Heart left ventricle (tissue), 16 donors: ENCODE data around the gene NFKBIL1. TPM values are rescaled to one million over a fixed set of nuclear protein-coding genes. Genes with fewer than 3 reads are reported as not detected.

Source experiments
- ATAC-seq, 4 donors: fragments of 200-7000 bp; cut with Tn5 transposase; one replicate each; pipeline ENCODE4 v1.9.1; 2020 to 2022; ENCODE audit warnings: moderate library complexity in 4 of 4, mild to moderate bottlenecking in 3 of 4, moderate number of reproducible peaks in 1 of 4
- DNase-seq, 5 donors: peaks; one replicate each; pipeline ENCODE4 v3.0.0-alpha.2; 2020
- H3K27ac ChIP-seq, 12 donors: fragments of 200-600 bp; sonication (generic) in 4 of 12; one replicate each; pipeline versions ENCODE4 v1.5.0 to v1.8.0; 2016 to 2022; ENCODE audit warnings: mild to moderate bottlenecking in 2 of 12
- H3K27me3 ChIP-seq, 9 donors: fragments of 200-600 bp; sonication (generic) in 2 of 9; one replicate each; pipeline versions ENCODE4 v1.5.1 to v1.8.0; 2016 to 2022; ENCODE audit warnings: mild to moderate bottlenecking in 3 of 9
- H3K36me3 ChIP-seq, 9 donors: fragments of 200-600 bp; sonication (generic) in 2 of 9; one replicate each; pipeline versions ENCODE4 v1.5.0 to v1.8.0; 2018 to 2022; ENCODE audit warnings: mild to moderate bottlenecking in 2 of 9
- H3K4me1 ChIP-seq, 12 donors: fragments of 200-600 bp; sonication (generic) in 4 of 12; one replicate each; pipeline versions ENCODE4 v1.5.0 to v1.8.0; 2016 to 2022; ENCODE audit warnings: mild to moderate bottlenecking in 3 of 12
- H3K4me3 ChIP-seq, 12 donors: fragments of 200-600 bp; sonication (generic) in 4 of 12; one replicate each; pipeline versions ENCODE4 v1.5.0 to v1.8.0; 2017 to 2022; ENCODE audit warnings: mild to moderate bottlenecking in 9 of 12, moderate library complexity in 4 of 12
- H3K9me3 ChIP-seq, 12 donors: fragments of 200-600 bp; sonication (generic) in 4 of 12; one replicate each; pipeline versions ENCODE4 v1.5.0 to v1.8.0; 2016 to 2022; ENCODE audit warnings: mild to moderate bottlenecking in 1 of 12
- CTCF ChIP-seq, 12 donors: fragments of 200-600 bp; sonication (generic) in 4 of 12; IDR thresholded peaks; one replicate each; pipeline versions ENCODE4 v1.5.0 to v1.8.0; 2018 to 2022; ENCODE audit warnings: antibody characterized with exemption in 12 of 12, mild to moderate bottlenecking in 5 of 12
- POLR2A ChIP-seq, 2 donors: fragments of 450-650 bp; IDR thresholded peaks; one replicate each; pipeline ENCODE4 v1.6.1; 2017; ENCODE audit warnings: antibody characterized with exemption in 2 of 2, mild to moderate bottlenecking in 2 of 2, moderate library complexity in 2 of 2
- WGBS, 4 donors: extraction: QIAGEN DNeasy Blood & Tissue Kit in 2 of 4; methylation state at CpG; one replicate each; pipeline versions ENCODE4 v1.1.5 to v1.1.7; 2013 to 2018; 5-methylcytosine and 5-hydroxymethylcytosine counted together
- intact Hi-C, 10 donors: fragments of 100-400 bp; cut with DNase I; formaldehyde crosslinking; loops; one replicate each; pipeline versions ENCODE4 v1.11.1 to v1.14.2; 2022
- polyA plus RNA-seq, 2 donors: library from polyadenylated mRNA; stranded (reverse); fragments of 200-250 nt; gene quantifications; one replicate each; pipeline ENCODE4 v1.2.3, GENCODE V29; 2013
- total RNA-seq, 9 donors: library from RNA; depleted of rRNA in 2 of 9; stranded (reverse); fragments of >200 nt in 2 of 9; fragmentation: NEBNext Ultra II Directional in 3 of 9; extraction: Animal tissue kit (Norgen Biotek cat#: 25700) in 3 of 9; gene quantifications; one replicate each; pipeline versions ENCODE4 v1.1.0 to v1.2.4, GENCODE V29; 2016 to 2023
- donor health status: ischemic (EF 13 %, LVEDD 7.1; RV severe dilation, severe dysfunction).
- donor health status: healthy with polysubstance abuse.
- donor health status: DM: no; HTN: yes; CAD: no.
- donor health status: DM: no; HTN: no; CAD: no.
- donor health status: ischemic (EF 25% LVEDD 6.9; RV normal size, moderate dysfunction).
- donor health status: ischemic (EF 25% LVEDD 5.7; RV mildly dilated, moderate dysfunction).
- donor health status: healthy.
- donor health status: DM: yes; HTN: yes; CAD: no.
- donor health status: ischemic (EF 35%, LVEDD 5.7; RV mildly dilated, moderate dysfunction).
- donor health status: nonischemic (EF 11% LVEDD 7.7; RV severe dilation, severe dysfunction).
- donor health status: DM: yes; HTN: yes; CAD: no.
- donor health status: PGD.
- donor health status: ischemic (EF 29% LVEDD 5.4; RV normal size, mild dysfunction).
- donor health status: nonischemic (EF 23%, LVEDD 6.1; RV moderate dilation, normal function).

NFKBIL1 gene
- total and polyA plus RNA-seq, 11 donors, result 10.0 to 22.9 (median 13.6) TPM

GRCh38 chr6:31525932-31526591 is 21.3 kb upstream of the NFKBIL1 start:
- Histone ChIP-seq H3K9me3 (no peaks in the 10 kb centered on the region), H3K27me3 (no peaks in the 10 kb centered on the region), H3K27ac (peak overlapping the region in 1 of 12 donors; percentile 9), H3K36me3 (peaks cover 0 to 18% (median 17%) of the 10 kb centered on the region in 9 donors), H3K4me1 (no peaks in the 10 kb centered on the region), H3K4me3 (no peak overlapping the region)
- TF ChIP-seq POLR2A (IDR thresholded peaks at IDR 0.05), result no peak
- no peak for TF ChIP-seq CTCF (IDR thresholded peaks at IDR 0.05)
- 59 to 62% (median 61%) methylated on average over 4 of the region's 4 CpGs for WGBS, 4 donors
- ATAC-seq, result peak in 2 of 4 donors; percentile 55 to 73
- intact Hi-C loops, result no loop called here
- DNase-seq, result no peak

GRCh38 chr6:31528307-31528777 is 19.1 kb upstream of the NFKBIL1 start:
- ATAC-seq (peak in 1 of 4 donors; percentile 8), DNase-seq (no peak)
- Histone ChIP-seq H3K27me3 (no peaks in the 10 kb centered on the region), H3K36me3 (peaks cover 0 to 41% (median 40%) of the 10 kb centered on the region in 9 donors), H3K27ac (no peak overlapping the region), H3K9me3 (no peaks in the 10 kb centered on the region), H3K4me3 (no peak overlapping the region), H3K4me1 (peaks cover 0 to 8% (median 0%) of the 10 kb centered on the region in 12 donors)
- no peak for TF ChIP-seq POLR2A (IDR thresholded peaks at IDR 0.05)
- no peak for TF ChIP-seq CTCF (IDR thresholded peaks at IDR 0.05)
- intact Hi-C loops, result no loop called here
- WGBS, 4 donors, result 85 to 90% (median 87%) methylated on average over 4 of the region's 4 CpGs

- Histone ChIP-seq H3K27ac (peak within 1 kb of the TSS in 1 of 12 donors; percentile 2), H3K4me1 (peaks cover 0 to 8% (median 0%) of the 10 kb centered on the region in 12 donors), H3K9me3 (no peaks in the 10 kb centered on the region), H3K36me3 (peaks cover 0 to 46% (median 45%) of the 10 kb centered on the region in 9 donors), H3K4me3 (no peak within 1 kb of the TSS), H3K27me3 (no peaks in the 10 kb centered on the region)
- peak in 2 of 4 donors; percentile 32 to 40 for ATAC-seq
- intact Hi-C loops, result no loop called here
- WGBS, 4 donors, result 59 to 73% (median 68%) methylated on average over 7 of the region's 7 CpGs
- TF ChIP-seq CTCF (IDR thresholded peaks at IDR 0.05) (no peak), POLR2A (IDR thresholded peaks at IDR 0.05) (no peak)
- DNase-seq, result no peak
Observed at GRCh38 chr6:31528821-31529328, 18.5 kb upstream of the NFKBIL1 start, which contains the start of gene MCCD1. Gene MCCD1 (plus strand): TSS chr6:31528962. CDS start chr6:31529015, 53 bp downstream.
